Astrocyte (in vitro differentiated cells and primary cell): ENCODE results near the gene PCNP. TPM values are rescaled to one million over a fixed set of nuclear protein-coding genes. Genes with fewer than 3 reads are reported as not detected.
"Not testable (repeated sequence)": the region's sequence is repeated elsewhere in the genome, so short reads cannot be mapped to it uniquely, and the experiment has no call there.

ENCODE experiments used
- DNase-seq: peaks from one replicate; pipeline ENCODE4 v3.0.0-alpha.2; 2010; ENCODE audit warnings: low read depth
- FAIRE-seq: peaks from 2 replicates; lab custom pipeline; 2011; peaks lifted over from hg19 to GRCh38; lab: Jason Lieb, UNC
- H2AFZ ChIP-seq: 2 replicates; pipeline ENCODE4 v1.6.0; 2012; ENCODE audit warnings: low read depth, low read length, inconsistent platforms
- H3K27ac ChIP-seq: 2 replicates; pipeline ENCODE4 v1.5.1; 2011; ENCODE audit warnings: low read depth, low read length, inconsistent platforms
- H3K27me3 ChIP-seq: 2 replicates; pipeline ENCODE4 v1.6.0; 2011; ENCODE audit warnings: low read length, inconsistent platforms; ENCODE audit not compliant: insufficient read depth
- H3K36me3 ChIP-seq: 2 replicates; pipeline ENCODE4 v1.5.1; 2011; ENCODE audit warnings: low read length, inconsistent platforms; ENCODE audit not compliant: insufficient read depth
- H3K4me1 ChIP-seq: 2 replicates; pipeline ENCODE4 v1.5.1; 2011; ENCODE audit warnings: low read length, inconsistent platforms; ENCODE audit not compliant: insufficient read depth
- H3K4me2 ChIP-seq: 2 replicates; pipeline ENCODE4 v1.6.0; 2012; ENCODE audit warnings: low read length, inconsistent platforms
- H3K4me3 ChIP-seq: 2 replicates; pipeline ENCODE4 v1.5.1; 2011; ENCODE audit warnings: low read depth, mild to moderate bottlenecking, low read length, inconsistent platforms; ENCODE audit not compliant: insufficient read depth
- H3K79me2 ChIP-seq: 2 replicates; pipeline ENCODE4 v1.6.0; 2012; ENCODE audit warnings: mild to moderate bottlenecking, low read length, inconsistent platforms; ENCODE audit not compliant: insufficient read depth
- H3K9ac ChIP-seq: 2 replicates; pipeline ENCODE4 v1.6.0; 2012; ENCODE audit warnings: mild to moderate bottlenecking, low read length, inconsistent platforms
- H3K9me3 ChIP-seq: 2 replicates; pipeline ENCODE4 v1.5.1; 2012; ENCODE audit warnings: low read depth, mild to moderate bottlenecking, low read length, inconsistent platforms; ENCODE audit not compliant: insufficient read depth
- H4K20me1 ChIP-seq: 2 replicates; pipeline ENCODE4 v1.6.0; 2012; ENCODE audit warnings: low read length, inconsistent platforms; ENCODE audit not compliant: insufficient read depth
- H3K27ac Mint-ChIP-seq: one replicate; pipeline ENCODE4 v1.8.0; 2021; ENCODE audit warnings: mild to moderate bottlenecking, mixed read lengths; ENCODE audit not compliant: unreplicated experiment
- H3K27me3 Mint-ChIP-seq: one replicate; pipeline ENCODE4 v1.8.0; 2021; ENCODE audit warnings: low read depth, mixed read lengths; ENCODE audit not compliant: unreplicated experiment
- H3K36me3 Mint-ChIP-seq: one replicate; pipeline ENCODE4 v1.8.0; 2021; ENCODE audit warnings: low read depth, mixed read lengths; ENCODE audit not compliant: unreplicated experiment
- H3K4me1 Mint-ChIP-seq: one replicate; pipeline ENCODE4 v1.8.0; 2021; ENCODE audit warnings: low read depth, mixed read lengths; ENCODE audit not compliant: unreplicated experiment
- H3K4me3 Mint-ChIP-seq: one replicate; pipeline ENCODE4 v1.8.0; 2021; ENCODE audit warnings: mild to moderate bottlenecking, moderate library complexity, mixed read lengths; ENCODE audit not compliant: unreplicated experiment
- H3K9me3 Mint-ChIP-seq: one replicate; pipeline ENCODE4 v1.8.0; 2021; ENCODE audit warnings: mild to moderate bottlenecking, mixed read lengths; ENCODE audit not compliant: unreplicated experiment
- EZH2 ChIP-seq: IDR thresholded peaks from 2 replicates; pipeline ENCODE4 v1.6.1; 2012; ENCODE audit warnings: mild to moderate bottlenecking, low read length, inconsistent platforms; ENCODE audit not compliant: insufficient read depth
- total RNA-seq: library from RNA; stranded (reverse); gene quantifications from 2 replicates; pipeline ENCODE4 v1.2.1, GENCODE V29; 2021
- TF ChIP-seq, protein P1 (sequence below): IDR thresholded peaks from 2 replicates; pipeline ENCODE4 v1.5.1; 2011; ENCODE audit warnings: low read depth, mild to moderate bottlenecking, inconsistent platforms, low read length, moderate library complexity; ENCODE audit not compliant: insufficient read depth

Gene PCNP
- total RNA-seq, 1 donor from 2014 or later = 151 TPM

DNA sequence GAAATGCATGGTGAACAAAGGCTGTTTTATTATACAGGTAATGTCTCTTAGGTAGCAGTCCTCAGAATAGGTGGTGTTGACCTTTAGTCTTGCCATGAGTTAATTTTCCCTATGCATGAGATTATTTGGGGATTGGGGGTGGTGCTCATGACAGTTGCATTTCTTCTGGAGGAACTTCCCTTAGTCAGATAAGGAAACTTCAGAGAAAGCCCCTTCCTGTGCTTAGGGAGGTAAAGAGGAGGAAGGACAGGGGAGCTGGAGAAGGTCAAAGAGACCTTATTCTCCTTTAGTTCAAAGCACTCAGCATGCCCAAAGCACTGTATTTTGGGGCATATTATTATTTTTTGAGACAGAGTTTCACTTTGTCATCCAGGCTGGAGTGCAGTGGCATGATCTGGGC lies 55.2 kb downstream of the PCNP start:
- no peak overlapping the region for H3K27ac ChIP-seq
- no peaks in the 10 kb centered on the region for H3K9me3 ChIP-seq
- Mint-ChIP-seq H3K4me3 (no peak overlapping the region), H3K4me1 (no peaks in the 10 kb centered on the region), H3K27ac (no peak overlapping the region), H3K9me3 (no peaks in the 10 kb centered on the region), H3K36me3 (peaks cover 8% of the 10 kb centered on the region), H3K27me3 (peaks cover 5% of the 10 kb centered on the region)
- FAIRE-seq = no peak
- no peak overlapping the region for H3K9ac ChIP-seq
- no peaks in the 10 kb centered on the region for H3K36me3 ChIP-seq
- H3K4me3 ChIP-seq = no peak overlapping the region
- H3K79me2 ChIP-seq = no peaks in the 10 kb centered on the region
- H2AFZ ChIP-seq = no peak overlapping the region
- no peaks in the 10 kb centered on the region for H3K27me3 ChIP-seq
- H3K4me2 ChIP-seq = no peak overlapping the region
- H4K20me1 ChIP-seq = no peaks in the 10 kb centered on the region
- no peak for DNase-seq
- TF ChIP-seq, protein P1, sequence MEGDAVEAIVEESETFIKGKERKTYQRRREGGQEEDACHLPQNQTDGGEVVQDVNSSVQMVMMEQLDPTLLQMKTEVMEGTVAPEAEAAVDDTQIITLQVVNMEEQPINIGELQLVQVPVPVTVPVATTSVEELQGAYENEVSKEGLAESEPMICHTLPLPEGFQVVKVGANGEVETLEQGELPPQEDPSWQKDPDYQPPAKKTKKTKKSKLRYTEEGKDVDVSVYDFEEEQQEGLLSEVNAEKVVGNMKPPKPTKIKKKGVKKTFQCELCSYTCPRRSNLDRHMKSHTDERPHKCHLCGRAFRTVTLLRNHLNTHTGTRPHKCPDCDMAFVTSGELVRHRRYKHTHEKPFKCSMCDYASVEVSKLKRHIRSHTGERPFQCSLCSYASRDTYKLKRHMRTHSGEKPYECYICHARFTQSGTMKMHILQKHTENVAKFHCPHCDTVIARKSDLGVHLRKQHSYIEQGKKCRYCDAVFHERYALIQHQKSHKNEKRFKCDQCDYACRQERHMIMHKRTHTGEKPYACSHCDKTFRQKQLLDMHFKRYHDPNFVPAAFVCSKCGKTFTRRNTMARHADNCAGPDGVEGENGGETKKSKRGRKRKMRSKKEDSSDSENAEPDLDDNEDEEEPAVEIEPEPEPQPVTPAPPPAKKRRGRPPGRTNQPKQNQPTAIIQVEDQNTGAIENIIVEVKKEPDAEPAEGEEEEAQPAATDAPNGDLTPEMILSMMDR = no peak
- no peak for TF ChIP-seq EZH2
- no peaks in the 10 kb centered on the region for H3K4me1 ChIP-seq

DNA sequence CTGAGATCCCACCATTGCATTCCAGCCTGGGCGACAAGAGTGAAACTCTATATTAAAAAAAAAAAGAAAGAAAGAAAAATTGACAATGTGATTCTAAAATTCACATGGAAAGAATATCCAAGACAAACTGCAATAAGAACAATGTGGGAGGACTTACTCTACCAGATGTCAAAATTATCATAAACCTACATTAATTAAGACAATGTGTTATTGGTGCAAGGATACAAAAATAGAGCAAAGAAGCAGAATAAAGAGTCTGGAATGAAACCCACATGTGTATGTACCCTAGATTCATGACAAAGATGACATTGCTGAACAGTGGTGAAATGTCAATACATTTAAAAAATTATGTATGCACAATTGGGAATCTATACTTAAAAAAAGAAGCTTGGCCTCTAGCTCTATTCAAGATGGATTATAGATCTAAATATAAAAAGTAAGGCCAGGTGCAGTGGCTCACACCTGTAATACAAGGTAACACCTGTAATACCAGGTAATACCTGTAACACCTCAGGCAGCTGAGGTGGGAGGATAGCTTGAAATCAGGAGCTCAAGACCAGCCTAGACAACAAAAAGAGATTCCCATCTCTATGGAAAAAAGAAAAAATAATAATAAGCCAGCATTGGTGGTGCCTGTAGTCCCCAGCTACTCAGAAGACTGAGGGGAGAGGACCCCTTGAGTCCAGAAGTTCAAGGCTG lies 57.3 kb downstream of the PCNP start:
- no peaks in the 10 kb centered on the region for H4K20me1 ChIP-seq
- no peaks in the 10 kb centered on the region for H3K9me3 Mint-ChIP-seq
- FAIRE-seq = no peak
- H3K4me3 ChIP-seq = no peak overlapping the region
- no peaks in the 10 kb centered on the region for H3K36me3 ChIP-seq
- no peaks in the 10 kb centered on the region for H3K4me1 Mint-ChIP-seq
- H3K79me2 ChIP-seq = no peaks in the 10 kb centered on the region
- no peak overlapping the region for H3K27ac ChIP-seq
- H3K4me1 ChIP-seq = no peaks in the 10 kb centered on the region
- peaks cover 14% of the 10 kb centered on the region for H3K27me3 Mint-ChIP-seq
- H3K4me2 ChIP-seq = no peak overlapping the region
- TF ChIP-seq EZH2 = no peak
- TF ChIP-seq, protein P1 = no peak
- H3K9ac ChIP-seq = no peak overlapping the region
- no peaks in the 10 kb centered on the region for H3K27me3 ChIP-seq
- H2AFZ ChIP-seq = no peak overlapping the region
- no peak overlapping the region for H3K27ac Mint-ChIP-seq
- H3K4me3 Mint-ChIP-seq = no peak overlapping the region
- H3K36me3 Mint-ChIP-seq = peaks cover 3% of the 10 kb centered on the region
- DNase-seq = no peak
- H3K9me3 ChIP-seq = no peaks in the 10 kb centered on the region

DNA sequence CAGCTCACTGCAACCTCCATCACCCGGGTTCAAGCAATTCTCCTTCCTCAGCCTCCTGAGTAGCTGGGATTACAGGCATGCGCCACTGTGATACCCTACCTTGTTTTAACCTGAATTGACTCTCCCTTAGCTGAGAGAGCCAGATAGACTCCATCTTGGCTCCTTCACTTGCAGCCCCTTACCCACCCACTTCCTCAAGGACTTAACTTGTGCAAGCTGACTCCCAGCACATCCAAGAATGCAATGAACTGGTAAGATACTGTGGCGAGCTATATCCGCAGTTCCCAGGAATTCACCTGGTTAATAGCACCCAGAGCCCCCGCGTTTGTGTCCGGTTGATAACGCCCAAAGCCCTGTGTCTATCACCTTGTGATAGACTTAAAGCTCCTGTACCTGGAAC lies 58.0 kb downstream of the PCNP start:
- not testable (repeated sequence) for H3K9ac ChIP-seq, H3K27me3 ChIP-seq, H3K4me1 Mint-ChIP-seq, H3K4me3 Mint-ChIP-seq, H2AFZ ChIP-seq, H3K27ac ChIP-seq, H3K4me1 ChIP-seq, H3K4me3 ChIP-seq, H3K27ac Mint-ChIP-seq, H3K4me2 ChIP-seq, H3K79me2 ChIP-seq, DNase-seq, H3K9me3 Mint-ChIP-seq, H3K9me3 ChIP-seq, H4K20me1 ChIP-seq, H3K36me3 Mint-ChIP-seq, FAIRE-seq, H3K36me3 ChIP-seq
- H3K27me3 Mint-ChIP-seq = peaks cover 14% of the 10 kb centered on the region
